Measurements from ENCODE around the gene PSMF1.

PSMF1 gene

GRCh38 chr20:1198751-1199150 is 80.3 kb downstream of the PSMF1 start:
- TF ChIP-seq, protein P1, sequence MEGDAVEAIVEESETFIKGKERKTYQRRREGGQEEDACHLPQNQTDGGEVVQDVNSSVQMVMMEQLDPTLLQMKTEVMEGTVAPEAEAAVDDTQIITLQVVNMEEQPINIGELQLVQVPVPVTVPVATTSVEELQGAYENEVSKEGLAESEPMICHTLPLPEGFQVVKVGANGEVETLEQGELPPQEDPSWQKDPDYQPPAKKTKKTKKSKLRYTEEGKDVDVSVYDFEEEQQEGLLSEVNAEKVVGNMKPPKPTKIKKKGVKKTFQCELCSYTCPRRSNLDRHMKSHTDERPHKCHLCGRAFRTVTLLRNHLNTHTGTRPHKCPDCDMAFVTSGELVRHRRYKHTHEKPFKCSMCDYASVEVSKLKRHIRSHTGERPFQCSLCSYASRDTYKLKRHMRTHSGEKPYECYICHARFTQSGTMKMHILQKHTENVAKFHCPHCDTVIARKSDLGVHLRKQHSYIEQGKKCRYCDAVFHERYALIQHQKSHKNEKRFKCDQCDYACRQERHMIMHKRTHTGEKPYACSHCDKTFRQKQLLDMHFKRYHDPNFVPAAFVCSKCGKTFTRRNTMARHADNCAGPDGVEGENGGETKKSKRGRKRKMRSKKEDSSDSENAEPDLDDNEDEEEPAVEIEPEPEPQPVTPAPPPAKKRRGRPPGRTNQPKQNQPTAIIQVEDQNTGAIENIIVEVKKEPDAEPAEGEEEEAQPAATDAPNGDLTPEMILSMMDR (IDR thresholded peaks at IDR 0.05; ENCODE audit: extremely low read depth, missing control alignments) = no peak
- no peak for DNase-seq (ENCODE audit: low spot score)

DNA sequence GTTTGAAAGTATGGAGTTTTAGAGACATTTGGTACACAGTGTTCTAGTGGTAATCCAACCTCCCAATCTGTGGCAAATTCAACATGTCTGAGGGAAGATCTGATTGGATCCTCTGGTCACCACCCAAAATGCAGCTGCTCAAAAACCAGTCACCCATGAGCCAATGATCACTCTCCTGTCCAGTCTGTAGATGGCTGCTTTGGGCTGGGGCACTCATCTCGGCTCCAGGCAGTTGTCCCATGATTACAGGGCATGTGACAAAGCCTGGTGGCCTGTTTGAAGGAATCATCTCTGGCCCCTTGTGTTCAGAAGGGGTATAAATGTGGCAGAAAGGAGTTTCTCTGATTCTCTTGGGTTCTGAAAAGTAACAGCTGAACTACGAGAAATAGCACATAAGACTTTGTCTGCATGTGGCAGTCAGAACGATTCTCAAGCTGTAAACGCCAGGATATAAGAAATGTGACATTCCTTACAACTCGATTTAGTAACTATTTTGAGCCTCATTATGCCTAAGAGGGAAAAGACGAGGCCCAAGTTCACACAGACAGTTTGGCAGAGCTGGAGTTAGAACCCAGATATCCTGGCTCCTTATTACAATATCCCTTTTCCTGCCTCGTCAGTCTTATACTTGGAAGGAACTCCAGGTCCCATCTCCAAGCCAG is 80.9 kb downstream of the PSMF1 start:
- TF ChIP-seq, protein P1 (IDR thresholded peaks at IDR 0.05; ENCODE audit: extremely low read depth, missing control alignments) = no peak

GRCh38 chr20:1199964-1200363 is 81.6 kb downstream of the PSMF1 start:
- TF ChIP-seq, protein P1 (IDR thresholded peaks at IDR 0.05; ENCODE audit: extremely low read depth, missing control alignments) = no peak
- no peak for DNase-seq (ENCODE audit: low spot score)

More for the DNA sequence above, 80.9 kb downstream of the PSMF1 start:
- DNase-seq (ENCODE audit: low spot score) = no peak

DNA sequence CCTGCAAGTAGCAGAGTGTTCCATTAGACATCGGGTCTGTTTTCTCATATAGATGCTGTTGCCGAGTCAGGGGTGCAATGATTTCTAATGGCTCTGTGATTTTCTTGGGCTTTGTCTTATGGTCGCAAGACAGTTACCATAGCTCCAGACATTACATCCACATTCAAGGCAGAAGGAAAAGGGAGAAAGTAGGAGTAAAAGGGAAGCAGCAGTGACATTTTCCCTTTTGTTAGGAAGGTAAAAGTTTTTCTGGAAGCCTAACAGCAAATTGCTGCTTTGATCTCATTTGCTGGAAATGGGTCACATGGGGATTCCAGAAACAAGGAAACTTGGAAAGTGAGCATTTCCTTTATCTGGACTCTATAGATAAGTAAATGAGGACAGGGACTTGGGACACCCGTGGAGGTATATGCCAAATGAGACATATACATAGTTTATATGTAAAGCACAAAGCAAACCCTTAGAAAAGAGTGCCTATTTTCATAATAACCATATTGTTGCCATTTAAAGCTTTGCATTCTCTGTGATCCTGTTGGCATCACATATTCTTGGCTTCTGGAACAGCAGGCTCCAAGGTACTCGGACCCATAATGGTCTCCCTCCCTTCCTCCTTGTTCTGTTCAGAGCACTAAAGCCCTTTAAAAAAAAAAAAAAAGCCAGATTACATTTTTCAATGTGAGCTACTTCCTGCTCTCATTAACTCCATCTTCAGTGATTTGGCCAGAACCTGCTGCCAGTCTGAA is 84.5 kb downstream of the PSMF1 start, which contains the start of gene C20orf202:
TSS of gene C20orf202 (plus strand) at position 693 of the 743 bp plus-strand sequence. CDS start 132 bp downstream, outside the sequence.
- no peak for DNase-seq (ENCODE audit: low spot score)
- TF ChIP-seq, protein P1 (IDR thresholded peaks at IDR 0.05; ENCODE audit: extremely low read depth, missing control alignments) = no peak

- no peak for DNase-seq (ENCODE audit: low spot score)
- TF ChIP-seq, protein P1 (IDR thresholded peaks at IDR 0.05; ENCODE audit: extremely low read depth, missing control alignments) = no peak
Observed at GRCh38 chr20:1203630-1204029, 85.2 kb downstream of the PSMF1 start.

DNA sequence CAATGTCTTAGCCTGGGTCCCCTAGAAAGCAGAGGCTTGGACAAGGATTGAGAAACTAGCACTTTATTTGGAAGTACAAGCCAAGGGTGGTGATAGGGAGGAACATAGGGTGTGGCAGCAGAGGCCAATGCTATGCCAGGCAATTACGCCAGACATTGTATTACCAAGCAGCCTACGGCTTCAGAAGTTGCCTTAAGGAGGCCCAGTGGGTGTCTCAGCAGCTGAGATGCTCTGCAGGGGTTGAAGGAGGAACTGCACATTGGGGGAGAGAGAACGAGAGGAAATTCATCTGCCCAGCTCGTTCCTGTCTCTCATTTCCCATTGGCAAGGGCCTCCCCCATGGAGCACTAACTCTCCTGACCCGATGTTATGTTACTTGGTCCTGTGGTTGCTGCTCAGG is 85.7 kb downstream of the PSMF1 start:
- no peak for DNase-seq (ENCODE audit: low spot score)
- TF ChIP-seq, protein P1 (IDR thresholded peaks at IDR 0.05; ENCODE audit: extremely low read depth, missing control alignments) = no peak

DNA sequence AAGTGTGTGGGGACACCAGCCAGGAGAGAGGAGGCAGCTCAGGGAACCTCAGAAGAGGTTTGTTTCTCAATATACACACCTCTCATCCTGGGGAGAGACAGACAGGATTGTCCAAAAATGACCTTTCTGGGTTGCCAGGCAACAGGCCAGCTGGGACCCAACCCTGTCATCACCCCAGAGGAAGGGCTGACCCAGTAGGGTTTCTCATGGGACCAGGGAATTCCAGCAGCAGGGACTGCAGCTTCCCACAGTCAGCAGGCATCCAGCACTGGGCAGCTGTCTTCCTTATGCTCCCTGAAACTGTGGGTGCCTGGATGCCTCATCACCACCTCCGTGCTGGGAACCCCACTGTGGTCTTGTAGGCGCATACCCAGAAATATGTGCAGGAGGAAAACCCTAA is 86.2 kb downstream of the PSMF1 start:
- TF ChIP-seq, protein P1 (IDR thresholded peaks at IDR 0.05; ENCODE audit: extremely low read depth, missing control alignments) = no peak
- DNase-seq (ENCODE audit: low spot score) = no peak

Data from GM20000 (cell line).